ENCODE results near the gene TTC33. TPM values are rescaled to one million over a fixed set of nuclear protein-coding genes. Genes with fewer than 3 reads are reported as not detected.

TTC33 gene
- total RNA-seq, 4 donors from 2014 or later: 11.7 to 22.0 (median 17.7) TPM

GRCh38 chr5:40628407-40628806 lies 127.4 kb downstream of the TTC33 start:
- TF ChIP-seq CTCF (IDR thresholded peaks at IDR 0.05; ENCODE audit: low read depth): no peak

- TF ChIP-seq CTCF (IDR thresholded peaks at IDR 0.05; ENCODE audit: low read depth): no peak
Observed at GRCh38 chr5:40627706-40628105, 128.1 kb downstream of the TTC33 start.

- no peak for TF ChIP-seq CTCF (IDR thresholded peaks at IDR 0.05; ENCODE audit: low read depth)
Observed at GRCh38 chr5:40626801-40627200, 129.0 kb downstream of the TTC33 start.

- no peak for TF ChIP-seq CTCF (IDR thresholded peaks at IDR 0.05; ENCODE audit: low read depth)
Observed at GRCh38 chr5:40623480-40624420, 132.0 kb downstream of the TTC33 start.

- TF ChIP-seq CTCF (IDR thresholded peaks at IDR 0.05; ENCODE audit: low read depth): no peak
Observed at GRCh38 chr5:40622463-40623252, 133.1 kb downstream of the TTC33 start.

- TF ChIP-seq CTCF (IDR thresholded peaks at IDR 0.05; ENCODE audit: low read depth): no peak
Observed at GRCh38 chr5:40619421-40619820, 136.3 kb downstream of the TTC33 start.

GRCh38 chr5:40618926-40619325 lies 136.8 kb downstream of the TTC33 start:
- no peak for TF ChIP-seq CTCF (IDR thresholded peaks at IDR 0.05; ENCODE audit: low read depth)

Measured in subcutaneous adipose tissue (tissue), 4 donors.